KMS-11 (cell line): ENCODE measurements around the gene FAM83G.

Experiments used
- H2AFZ ChIP-seq: fragments of 200-600 bp; sonication (generic); 2 replicates; pipeline ENCODE4 v1.6.1; 2016; ENCODE audit warnings: antibody characterized with exemption, mixed run types, low read depth
- H3K27ac ChIP-seq: fragments of 200-600 bp; sonication (generic); 2 replicates; pipeline ENCODE4 v1.6.1; 2016; ENCODE audit warnings: mild to moderate bottlenecking, mixed run types
- H3K27me3 ChIP-seq: fragments of 200-600 bp; sonication (generic); 2 replicates; pipeline ENCODE4 v1.6.1; 2017; ENCODE audit warnings: mild to moderate bottlenecking, low read depth, mixed run types, moderate library complexity; ENCODE audit not compliant: insufficient read depth
- H3K36me3 ChIP-seq: fragments of 200-600 bp; sonication (generic); 2 replicates; pipeline ENCODE4 v1.6.1; 2017; ENCODE audit warnings: mild to moderate bottlenecking, mixed run types; ENCODE audit not compliant: insufficient read depth
- H3K4me1 ChIP-seq: fragments of 200-600 bp; sonication (generic); 2 replicates; pipeline ENCODE4 v1.6.1; 2016; ENCODE audit warnings: mild to moderate bottlenecking, low read depth, mixed run types; ENCODE audit not compliant: poor library complexity, severe bottlenecking
- H3K4me2 ChIP-seq: fragments of 200-600 bp; sonication (generic); 2 replicates; pipeline ENCODE4 v1.7.0; 2016; ENCODE audit warnings: mild to moderate bottlenecking, mixed run types
- H3K4me3 ChIP-seq: fragments of 200-600 bp; sonication (generic); IDR thresholded peaks from 2 replicates; pipeline ENCODE4 v1.6.1; 2017; ENCODE audit warnings: low read depth, low read length, mixed read lengths; ENCODE audit not compliant: insufficient read depth
- H3K79me2 ChIP-seq: fragments of 200-600 bp; sonication (generic); 2 replicates; pipeline ENCODE4 v1.6.1; 2016; ENCODE audit warnings: low read depth, mixed run types; ENCODE audit not compliant: insufficient read depth
- H3K9ac ChIP-seq: fragments of 200-600 bp; sonication (generic); 2 replicates; pipeline ENCODE4 v1.6.1; 2016; ENCODE audit warnings: mild to moderate bottlenecking, mixed run types
- H4K20me1 ChIP-seq: fragments of 200-600 bp; sonication (generic); 2 replicates; pipeline ENCODE4 v1.6.1; 2016; ENCODE audit warnings: mild to moderate bottlenecking, mixed run types; ENCODE audit not compliant: insufficient read depth
- CTCF ChIP-seq: fragments of 200-600 bp; sonication (generic); conservative IDR thresholded peaks from 2 replicates; pipeline ENCODE4 v1.6.1; 2017; ENCODE audit warnings: low read depth, mild to moderate bottlenecking, antibody characterized with exemption, low read length, moderate library complexity, mixed read lengths

The FAM83G gene

DNA sequence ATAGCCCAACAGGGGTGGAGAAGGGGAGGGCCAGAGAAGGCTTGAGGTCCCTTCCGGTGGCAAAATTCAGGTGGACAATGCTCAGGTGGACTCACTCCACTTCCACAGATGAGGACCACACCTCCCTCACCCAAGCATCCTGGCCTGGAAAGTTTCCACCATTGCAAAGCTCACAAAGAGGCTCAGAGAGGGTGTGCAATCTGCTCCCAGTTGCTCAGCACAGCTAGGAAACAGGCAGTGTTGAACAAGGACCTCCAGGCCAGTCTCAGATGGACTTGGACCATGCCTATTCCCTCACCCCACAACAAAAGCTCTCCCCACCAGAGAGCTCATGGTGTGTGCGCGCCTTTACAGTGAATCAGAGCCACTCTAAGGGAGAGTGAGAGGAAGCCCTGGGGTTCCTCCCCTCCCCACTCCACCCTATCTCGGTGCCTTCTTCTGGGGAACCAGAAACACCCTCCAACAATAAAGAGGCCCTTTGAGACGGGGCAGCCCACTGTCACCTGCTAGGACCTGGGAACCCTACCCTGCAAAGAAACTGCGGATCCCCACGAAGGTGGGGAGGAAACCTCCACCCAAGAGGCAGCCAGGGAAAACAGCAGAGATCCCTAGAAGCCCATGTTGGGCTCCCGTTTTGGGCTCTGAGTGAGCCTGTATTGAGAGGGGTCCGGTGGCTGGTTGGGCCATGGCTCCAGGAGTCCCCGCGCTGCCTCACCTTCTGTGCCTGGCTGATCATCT lies 1.6 kb downstream of the FAM83G start:
- H3K27ac ChIP-seq = no peak overlapping the region
- no peaks in the 10 kb centered on the region for H3K79me2 ChIP-seq
- H2AFZ ChIP-seq = no peak overlapping the region
- H3K27me3 ChIP-seq = no peaks in the 10 kb centered on the region
- H3K4me2 ChIP-seq = no peak overlapping the region
- no peak overlapping the region for H3K4me3 ChIP-seq
- H3K9ac ChIP-seq = no peak overlapping the region
- no peaks in the 10 kb centered on the region for H3K36me3 ChIP-seq
- H3K4me1 ChIP-seq = no peaks in the 10 kb centered on the region
- no peak for TF ChIP-seq CTCF
- H4K20me1 ChIP-seq = no peaks in the 10 kb centered on the region

- TF ChIP-seq CTCF = no peak
- H3K4me2 ChIP-seq = no peak overlapping the region
Measured at GRCh38 chr17:19001907-19002590, 2.5 kb downstream of the FAM83G start.

GRCh38 chr17:19000531-19001325 lies 3.8 kb downstream of the FAM83G start:
- H3K4me1 ChIP-seq = no peaks in the 10 kb centered on the region
- H3K27ac ChIP-seq = no peak overlapping the region
- no peaks in the 10 kb centered on the region for H3K36me3 ChIP-seq
- no peak overlapping the region for H3K9ac ChIP-seq
- H4K20me1 ChIP-seq = no peaks in the 10 kb centered on the region
- H2AFZ ChIP-seq = no peak overlapping the region
- no peaks in the 10 kb centered on the region for H3K79me2 ChIP-seq
- no peak overlapping the region for H3K4me2 ChIP-seq
- no peak for TF ChIP-seq CTCF
- H3K27me3 ChIP-seq = no peaks in the 10 kb centered on the region
- no peak overlapping the region for H3K4me3 ChIP-seq

More at GRCh38 chr17:19001907-19002590, 2.5 kb downstream of the FAM83G start:
- H4K20me1 ChIP-seq = no peaks in the 10 kb centered on the region
- no peaks in the 10 kb centered on the region for H3K36me3 ChIP-seq
- H3K79me2 ChIP-seq = no peaks in the 10 kb centered on the region
- no peak overlapping the region for H3K27ac ChIP-seq
- H2AFZ ChIP-seq = no peak overlapping the region
- no peaks in the 10 kb centered on the region for H3K27me3 ChIP-seq
- H3K9ac ChIP-seq = no peak overlapping the region
- no peaks in the 10 kb centered on the region for H3K4me1 ChIP-seq
- H3K4me3 ChIP-seq = no peak overlapping the region

GRCh38 chr17:18999911-19000310 lies 4.7 kb downstream of the FAM83G start:
- Histone ChIP-seq H3K4me3 (no peak overlapping the region), H2AFZ (no peak overlapping the region), H3K9ac (no peak overlapping the region), H3K4me2 (no peak overlapping the region), H3K4me1 (no peaks in the 10 kb centered on the region), H3K36me3 (no peaks in the 10 kb centered on the region), H3K27me3 (no peaks in the 10 kb centered on the region), H3K79me2 (no peaks in the 10 kb centered on the region), H4K20me1 (no peaks in the 10 kb centered on the region), H3K27ac (no peak overlapping the region)
- TF ChIP-seq CTCF = no peak
